HG03066 (cell line): ENCODE data around the gene GINS1.

ENCODE experiments used
- ATAC-seq: cut with Tn5 transposase; IDR thresholded peaks from one replicate; pipeline ENCODE4 v1.9.1; 2021; ENCODE audit warnings: low read depth; ENCODE audit not compliant: unreplicated experiment

The GINS1 gene

DNA sequence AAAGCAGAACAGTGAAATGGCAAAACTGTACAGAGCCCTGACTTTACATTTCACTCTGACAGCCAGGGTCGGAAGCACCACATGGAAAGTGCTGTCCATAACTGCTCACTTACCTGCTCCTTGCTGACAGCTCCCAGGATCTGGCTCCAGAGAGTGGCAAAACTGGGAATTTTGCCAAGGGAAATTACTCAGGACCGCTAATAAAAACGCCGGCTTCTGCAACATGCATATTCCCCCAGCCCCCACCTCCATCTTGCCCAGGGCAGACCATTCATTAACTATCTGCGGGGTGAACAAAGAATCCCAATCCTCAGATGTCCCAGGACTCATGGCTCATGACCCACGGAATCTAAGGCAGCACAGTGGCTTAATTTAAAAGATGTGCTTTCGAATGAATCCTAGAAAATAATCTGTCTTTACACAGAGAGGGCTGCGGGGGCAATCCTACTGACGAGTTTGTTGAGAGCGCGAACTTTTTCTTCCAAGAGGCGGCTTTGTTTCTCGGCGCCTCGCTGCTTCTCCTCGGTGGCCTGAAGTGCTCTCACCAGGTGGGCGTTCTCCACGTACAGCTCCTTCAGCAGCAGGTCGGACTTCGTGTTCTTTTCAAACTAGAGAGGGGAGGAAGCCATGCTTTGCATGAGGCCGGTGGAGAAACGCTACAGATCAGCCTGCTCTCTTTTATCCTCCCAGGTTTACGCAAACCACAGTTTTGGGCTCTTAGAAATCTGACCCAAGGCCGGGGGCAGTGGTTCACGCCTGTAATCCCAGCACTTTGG is 45.8 kb downstream of the GINS1 start:
- no peak for ATAC-seq

DNA sequence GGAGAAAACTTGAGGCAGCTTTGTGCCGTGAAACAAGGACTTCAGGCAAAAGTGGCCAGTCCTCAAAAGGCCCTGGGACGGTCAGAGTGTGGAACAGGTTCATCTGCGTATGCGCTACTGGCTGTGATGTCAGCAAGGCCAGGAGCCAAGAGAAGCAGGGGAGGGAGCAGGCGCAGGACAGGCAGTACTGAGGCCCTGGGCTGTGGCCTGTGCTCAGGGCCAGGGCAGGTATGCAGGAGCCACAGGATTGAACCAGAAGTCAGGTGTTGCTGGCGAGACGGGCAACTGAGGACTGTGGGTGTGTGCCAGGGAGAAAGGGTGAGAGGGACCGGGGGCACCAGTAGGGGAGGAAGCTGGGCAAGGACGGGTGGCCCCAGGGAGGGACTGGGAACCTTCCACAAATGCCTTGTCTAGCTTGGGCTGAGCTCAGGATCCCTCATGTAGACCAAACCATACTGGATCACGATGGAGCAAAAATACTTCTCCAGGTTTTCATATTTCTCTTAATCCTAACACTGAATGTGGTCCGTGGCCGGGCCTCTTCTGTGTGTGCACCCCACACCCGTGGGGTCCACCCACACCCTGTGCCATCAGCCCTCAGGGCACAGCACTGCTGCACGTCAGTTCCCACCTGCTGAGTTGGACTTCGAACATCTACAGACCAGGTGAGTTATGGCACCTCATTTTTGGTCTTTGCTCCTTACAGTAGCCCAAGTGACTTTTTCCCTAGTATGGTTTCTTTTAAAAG is 46.9 kb downstream of the GINS1 start:
- ATAC-seq, result no peak

DNA sequence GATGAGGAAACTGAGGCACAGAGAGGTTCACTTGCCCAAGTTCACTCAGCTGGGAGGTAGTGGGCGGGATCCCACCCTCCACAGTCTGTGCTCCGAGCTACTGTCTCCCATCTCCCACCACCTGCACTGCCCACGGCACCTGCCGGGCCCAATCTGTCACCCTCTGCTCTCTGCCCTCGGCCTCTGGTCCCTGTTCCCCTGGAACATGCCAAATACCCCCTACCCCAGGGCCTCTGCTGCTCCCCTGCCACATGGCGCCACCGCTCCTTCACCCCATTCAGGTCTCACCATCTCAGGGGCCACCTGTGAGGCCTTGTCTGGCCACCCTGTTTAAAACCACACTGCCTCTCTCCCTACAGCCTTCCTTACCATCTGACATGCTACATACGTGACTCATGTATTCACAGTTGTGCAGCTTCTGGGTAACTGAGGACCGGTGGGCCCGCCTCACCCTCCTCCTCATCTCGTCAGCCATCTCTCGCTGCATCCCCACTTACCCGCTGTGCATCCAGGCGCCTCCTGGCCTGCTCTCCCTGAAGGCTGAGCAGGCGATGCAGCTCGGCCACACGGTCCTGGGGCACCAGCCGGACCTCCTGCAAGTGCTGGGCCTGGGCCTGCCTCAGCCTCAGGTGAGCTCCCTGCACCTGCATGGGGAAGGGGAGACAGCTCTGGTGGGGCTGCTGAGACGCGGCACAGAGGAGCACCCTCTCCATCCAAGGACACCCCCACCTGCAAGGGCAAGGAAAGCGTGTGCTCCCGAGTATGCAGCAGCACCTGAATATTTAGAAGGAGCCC is 50.6 kb downstream of the GINS1 start:
- ATAC-seq, result no peak

- ATAC-seq, result no peak
Observed at GRCh38 chr20:25459111-25459830, 51.8 kb downstream of the GINS1 start.

- ATAC-seq, result no peak
Observed at GRCh38 chr20:25459916-25460535, 52.6 kb downstream of the GINS1 start.

GRCh38 chr20:25460566-25461280 is 53.2 kb downstream of the GINS1 start:
- ATAC-seq, result no peak

DNA sequence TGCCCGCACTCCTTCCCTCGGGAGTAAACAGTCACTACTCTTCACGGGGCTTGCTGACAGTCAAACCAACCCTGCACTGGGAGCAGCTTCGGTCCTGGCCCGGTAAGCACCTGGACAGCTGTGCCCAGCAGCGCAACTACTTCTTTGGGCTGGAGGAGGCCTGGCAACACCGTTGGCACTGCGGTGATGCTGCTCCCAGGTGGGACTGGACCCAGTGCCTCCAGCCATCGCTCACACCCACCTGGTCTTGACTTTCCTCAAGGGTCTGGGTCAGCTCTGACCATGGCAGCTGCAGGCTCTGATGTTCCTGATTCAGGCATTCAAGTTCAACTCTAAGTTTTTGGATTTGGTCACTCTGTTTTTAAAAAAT is 53.8 kb downstream of the GINS1 start:
- ATAC-seq, result no peak

- no peak for ATAC-seq
Observed at GRCh38 chr20:25461786-25462545, 54.5 kb downstream of the GINS1 start.

DNA sequence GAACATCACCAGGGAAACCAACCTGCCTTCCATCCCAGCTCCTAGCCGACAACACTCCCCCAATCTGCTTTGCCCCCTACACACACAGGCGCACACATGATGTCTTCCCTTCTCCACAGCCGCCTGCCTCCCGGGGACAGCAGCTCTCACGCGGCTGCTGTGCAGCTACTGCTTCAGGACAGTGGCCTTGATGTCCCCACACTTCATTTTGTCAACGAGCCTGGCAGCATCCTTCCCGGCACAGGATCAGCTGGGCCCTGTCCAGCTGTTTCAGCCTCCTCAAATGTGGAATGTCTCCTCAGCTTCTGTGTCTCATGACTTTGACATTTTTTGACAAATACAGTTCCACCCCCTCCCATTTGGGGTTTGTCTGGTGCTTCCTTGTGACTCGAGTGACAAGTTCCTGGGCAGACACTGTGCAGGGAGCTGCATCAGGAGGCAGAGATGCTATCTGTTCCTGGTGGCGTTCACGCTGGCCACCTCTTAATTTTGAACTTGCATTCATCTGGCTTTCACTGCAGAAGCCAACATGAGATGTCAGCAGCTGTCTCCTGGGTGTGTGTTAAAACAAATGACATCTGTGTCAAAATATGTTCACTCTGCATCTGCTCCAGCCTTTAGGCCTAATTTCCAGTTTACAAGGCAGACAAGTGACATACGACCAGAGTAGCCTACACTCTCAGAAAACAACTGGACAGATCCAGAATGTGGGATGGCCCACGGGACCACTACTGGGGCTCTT is 57.2 kb downstream of the GINS1 start:
- ATAC-seq, result no peak

GRCh38 chr20:25465243-25466135 is 58.0 kb downstream of the GINS1 start:
- no peak for ATAC-seq

DNA sequence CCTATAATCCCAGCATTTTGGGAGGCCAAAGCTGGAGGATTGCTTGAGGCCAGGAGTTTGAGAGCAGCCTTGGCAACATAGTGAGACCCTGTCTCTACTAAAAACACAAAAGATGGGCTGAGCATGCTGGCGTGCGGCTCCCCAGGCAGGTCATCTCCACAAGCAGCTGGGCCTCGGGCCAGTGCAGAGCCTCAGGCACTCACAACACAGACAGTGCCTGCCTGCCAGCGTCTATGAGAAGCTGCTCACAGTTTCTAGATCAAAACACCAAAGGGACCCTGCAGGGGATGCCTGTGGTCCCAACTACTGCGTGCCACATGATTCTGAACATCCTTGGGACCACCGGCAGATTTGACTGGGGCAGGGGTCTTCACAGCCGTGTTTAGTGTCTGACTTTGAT is 59.4 kb downstream of the GINS1 start:
- ATAC-seq, result no peak

DNA sequence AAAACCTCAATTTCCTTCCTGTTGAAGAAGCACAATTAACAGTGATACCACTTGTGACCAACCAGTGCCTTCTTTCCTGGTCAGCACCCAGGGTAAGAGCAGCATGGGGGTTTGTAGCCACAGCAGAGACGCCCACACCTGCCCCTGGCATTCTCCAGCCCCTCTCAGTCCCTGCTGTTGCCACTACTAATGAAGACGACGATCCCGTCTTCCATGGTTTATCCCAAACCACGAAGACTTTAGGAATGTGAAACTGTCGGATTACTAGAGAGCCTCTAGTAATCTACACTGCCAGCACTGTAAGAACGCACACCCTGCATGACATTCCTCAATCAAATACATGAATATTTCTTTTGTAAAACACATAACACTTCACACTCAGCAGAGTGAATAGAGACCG is 60.0 kb downstream of the GINS1 start:
- ATAC-seq, result no peak

DNA sequence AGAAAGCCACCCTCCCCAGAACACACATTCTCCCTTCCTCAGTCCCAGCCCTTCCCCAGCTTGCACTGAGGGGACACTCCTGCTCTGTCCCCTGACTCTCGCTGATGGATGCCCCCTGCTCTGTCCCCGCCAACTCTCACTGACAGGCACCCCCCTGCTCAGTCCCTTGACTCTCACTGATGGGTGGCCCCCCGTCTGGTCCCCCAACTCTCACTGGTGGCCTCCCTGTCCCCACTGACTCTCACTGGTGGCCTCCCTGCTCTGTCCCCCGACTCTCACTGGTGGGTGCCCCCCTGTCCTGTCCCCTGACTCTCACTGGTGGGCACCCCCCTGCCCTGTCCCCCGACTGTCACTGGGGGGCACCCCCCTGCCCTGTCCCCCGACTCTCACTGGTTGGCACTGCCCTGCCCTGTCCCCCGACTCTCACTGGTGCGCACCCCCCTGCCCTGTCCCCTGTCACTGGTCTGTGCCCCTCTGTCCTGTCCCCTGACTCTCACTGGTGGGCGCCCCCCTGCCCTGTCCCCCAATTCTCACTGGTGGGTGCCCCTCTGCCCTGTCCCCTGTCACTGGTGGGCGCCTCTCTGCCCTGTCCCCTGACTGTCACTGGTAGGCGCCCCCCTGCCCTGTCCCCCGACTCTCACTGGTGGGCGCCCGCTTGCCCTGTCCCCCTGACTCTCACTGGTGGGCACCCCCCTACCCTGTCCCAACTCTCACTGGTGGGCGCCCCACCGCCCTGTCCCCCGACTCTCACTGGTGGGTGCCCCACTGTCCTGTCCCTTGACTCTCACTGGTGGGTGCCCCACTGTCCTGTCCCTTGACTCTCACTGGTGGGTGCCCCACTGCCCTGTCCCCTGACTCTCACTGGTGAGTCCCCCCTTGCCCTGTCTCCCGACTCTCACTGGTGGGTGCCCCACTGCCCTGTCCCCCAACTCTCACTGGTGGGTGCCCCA is 60.9 kb downstream of the GINS1 start:
- ATAC-seq, result no peak

DNA sequence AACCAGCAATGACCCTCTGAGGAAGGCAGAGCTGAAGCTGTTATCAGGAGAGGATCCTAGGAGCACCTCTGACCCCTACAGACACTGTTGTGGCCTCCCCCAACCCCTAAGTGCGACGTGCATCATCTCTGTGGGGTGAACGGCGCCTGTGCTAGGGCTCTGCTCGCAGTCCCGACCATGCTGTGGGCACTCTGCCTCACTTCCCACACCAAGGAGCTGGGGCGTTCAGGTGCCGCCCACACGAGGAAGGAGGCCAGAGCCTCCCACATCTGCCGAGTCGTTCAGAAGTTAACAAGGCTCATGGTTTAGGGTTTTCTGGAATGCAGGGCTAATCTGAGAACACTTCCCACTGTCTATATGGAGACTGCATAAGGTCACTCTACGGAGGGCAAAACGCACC is 62.1 kb downstream of the GINS1 start:
- no peak for ATAC-seq

DNA sequence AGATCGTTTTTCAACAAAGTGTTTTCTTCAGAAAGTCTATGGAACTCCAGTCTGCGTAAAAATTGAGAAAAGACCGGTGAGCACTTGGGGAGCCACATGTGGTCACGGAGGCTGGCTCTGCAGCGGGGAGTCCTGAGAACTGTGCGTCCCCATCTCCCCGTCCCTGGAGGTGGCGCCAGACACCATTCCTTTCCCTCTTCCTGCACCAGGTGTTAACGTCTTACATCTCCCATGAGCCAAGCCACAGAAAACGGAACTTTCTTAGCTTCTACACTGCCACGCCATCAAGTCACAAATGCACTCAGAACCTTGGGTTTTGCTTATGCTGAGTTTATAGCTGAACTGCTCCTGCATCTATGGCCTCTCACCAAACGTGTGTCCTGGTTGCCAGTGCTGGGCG is 62.6 kb downstream of the GINS1 start:
- ATAC-seq, result no peak

GRCh38 chr20:25471020-25471419 is 63.5 kb downstream of the GINS1 start:
- no peak for ATAC-seq
